ENCODE data around the gene GTF2F2. TPM values are rescaled to one million over a fixed set of nuclear protein-coding genes. Genes with fewer than 3 reads are reported as not detected.

The GTF2F2 gene, protein sequence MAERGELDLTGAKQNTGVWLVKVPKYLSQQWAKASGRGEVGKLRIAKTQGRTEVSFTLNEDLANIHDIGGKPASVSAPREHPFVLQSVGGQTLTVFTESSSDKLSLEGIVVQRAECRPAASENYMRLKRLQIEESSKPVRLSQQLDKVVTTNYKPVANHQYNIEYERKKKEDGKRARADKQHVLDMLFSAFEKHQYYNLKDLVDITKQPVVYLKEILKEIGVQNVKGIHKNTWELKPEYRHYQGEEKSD
- total RNA-seq: 22.8 TPM
- long read RNA-seq, transcript GTF2F2-201 (8 exons, 2,239 nt): major isoform, 45 of 62 reads
- long read RNA-seq, partial matches to known transcripts: 13 of 62 reads
- long read RNA-seq, other reads (novel, unspliced or antisense): 4 of 62 reads

DNA sequence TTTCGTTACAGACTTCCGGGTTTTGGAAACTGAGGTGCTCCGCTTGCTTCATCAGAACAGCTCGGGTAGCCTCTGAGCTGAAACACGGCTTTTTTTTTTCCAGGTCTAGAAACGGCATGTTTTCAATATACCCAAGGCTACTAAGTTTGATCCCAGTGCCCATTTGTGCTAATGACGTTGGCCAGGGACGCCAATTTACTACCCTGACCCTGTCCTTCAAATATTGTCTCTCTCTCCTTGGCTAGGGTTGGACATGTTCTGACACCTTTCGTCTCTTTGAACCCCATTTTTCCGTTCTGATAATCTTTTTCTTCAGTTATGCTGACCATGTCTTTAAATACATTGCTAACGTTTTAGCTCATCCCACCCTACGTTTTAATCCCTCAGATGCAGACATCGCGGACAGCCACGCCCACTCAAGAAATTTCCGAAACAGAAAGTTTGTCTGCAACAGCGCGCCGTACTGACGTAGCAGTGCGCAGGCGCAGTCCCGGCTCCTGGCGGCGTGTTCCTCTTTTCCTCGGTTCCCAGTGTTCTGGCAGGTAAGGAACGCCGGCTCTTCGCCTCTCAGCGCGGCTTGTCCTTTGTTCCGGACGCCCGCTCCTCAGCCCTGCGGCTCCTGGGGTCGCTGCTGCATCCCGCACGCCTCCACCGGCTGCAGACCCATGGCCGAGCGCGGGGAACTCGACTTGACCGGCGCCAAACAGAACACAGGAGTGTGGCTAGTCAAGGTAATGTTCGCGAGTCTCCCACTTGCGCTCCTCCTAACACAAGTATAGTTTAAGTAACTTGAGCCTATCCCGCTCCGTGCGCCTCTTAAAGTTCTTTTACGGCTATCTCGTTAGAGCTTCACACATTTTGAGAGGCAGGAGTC is at the start of gene GTF2F2:
Gene GTF2F2 (plus strand): TSS at position 520 of the 874 bp plus-strand sequence. CDS start 146 bp downstream, at position 666.
- ATAC-seq (peak; percentile 98), DNase-seq (peak; percentile 93)
- intact Hi-C loops (cut with micrococcal nuclease): no loop called here

DNA sequence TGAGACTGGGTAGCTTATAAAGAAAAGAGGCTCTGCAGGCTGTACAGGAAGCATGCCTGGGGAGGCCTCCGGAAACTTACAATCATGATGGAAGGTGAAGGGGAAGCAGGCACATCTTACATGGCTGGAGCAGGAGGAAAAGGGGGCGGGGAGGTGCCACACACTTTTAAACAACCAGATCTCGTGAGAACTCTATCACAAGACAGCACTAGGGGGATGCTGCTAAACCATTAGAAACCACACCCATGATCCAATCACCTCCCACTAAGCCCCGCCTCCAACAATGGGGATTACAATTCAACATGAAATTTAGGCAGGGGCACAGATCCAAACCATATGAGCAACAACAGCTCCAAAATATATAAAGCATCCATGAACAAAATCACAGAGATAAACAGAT is 46.5 kb upstream of the GTF2F2 start:
- intact Hi-C loops (cut with micrococcal nuclease): no loop called here
- DNase-seq (no peak), ATAC-seq (no peak)

DNA sequence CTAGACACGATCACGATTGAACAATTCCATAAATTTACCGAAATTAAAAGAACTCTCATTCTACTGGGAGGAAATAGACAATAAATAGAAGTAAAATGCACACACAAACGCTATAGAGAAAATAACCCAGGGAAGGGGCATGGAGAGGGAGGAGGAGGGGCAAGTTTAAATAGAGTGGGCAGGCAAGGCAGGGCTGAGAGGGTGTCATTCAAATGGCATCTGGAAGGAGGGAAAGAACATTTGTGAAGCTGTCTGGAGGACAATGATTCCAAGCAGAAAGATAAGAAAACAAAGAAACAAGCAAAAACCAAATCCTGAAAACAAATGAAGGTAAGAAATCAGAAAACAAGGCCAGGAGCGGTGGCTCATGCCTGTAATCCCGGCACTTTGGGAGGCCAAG is 45.6 kb upstream of the GTF2F2 start:
- DNase-seq (no peak), ATAC-seq (no peak)
- intact Hi-C loops (cut with micrococcal nuclease): no loop called here

- ATAC-seq: no peak
- no peak for DNase-seq
- intact Hi-C loops (cut with micrococcal nuclease): no loop called here
These were observed 42.3 kb upstream of the GTF2F2 start for GRCh38 chr13:45078003-45078402.

- ATAC-seq (no peak), DNase-seq (no peak)
- intact Hi-C loops (cut with micrococcal nuclease): no loop called here
These were observed 37.3 kb upstream of the GTF2F2 start for GRCh38 chr13:45082964-45083363.

GRCh38 chr13:45084515-45084914 is 35.8 kb upstream of the GTF2F2 start:
- intact Hi-C loops (cut with micrococcal nuclease): no loop called here
- DNase-seq: no peak
- ATAC-seq: no peak

- intact Hi-C loops (cut with micrococcal nuclease): no loop called here
- ATAC-seq: no peak
- no peak for DNase-seq
These were observed 33.8 kb upstream of the GTF2F2 start for GRCh38 chr13:45086484-45086883.

GRCh38 chr13:45092663-45093062 is 27.6 kb upstream of the GTF2F2 start:
- peak; percentile 72 for ATAC-seq
- intact Hi-C loops (cut with micrococcal nuclease): no loop called here
- DNase-seq: no peak

DNA sequence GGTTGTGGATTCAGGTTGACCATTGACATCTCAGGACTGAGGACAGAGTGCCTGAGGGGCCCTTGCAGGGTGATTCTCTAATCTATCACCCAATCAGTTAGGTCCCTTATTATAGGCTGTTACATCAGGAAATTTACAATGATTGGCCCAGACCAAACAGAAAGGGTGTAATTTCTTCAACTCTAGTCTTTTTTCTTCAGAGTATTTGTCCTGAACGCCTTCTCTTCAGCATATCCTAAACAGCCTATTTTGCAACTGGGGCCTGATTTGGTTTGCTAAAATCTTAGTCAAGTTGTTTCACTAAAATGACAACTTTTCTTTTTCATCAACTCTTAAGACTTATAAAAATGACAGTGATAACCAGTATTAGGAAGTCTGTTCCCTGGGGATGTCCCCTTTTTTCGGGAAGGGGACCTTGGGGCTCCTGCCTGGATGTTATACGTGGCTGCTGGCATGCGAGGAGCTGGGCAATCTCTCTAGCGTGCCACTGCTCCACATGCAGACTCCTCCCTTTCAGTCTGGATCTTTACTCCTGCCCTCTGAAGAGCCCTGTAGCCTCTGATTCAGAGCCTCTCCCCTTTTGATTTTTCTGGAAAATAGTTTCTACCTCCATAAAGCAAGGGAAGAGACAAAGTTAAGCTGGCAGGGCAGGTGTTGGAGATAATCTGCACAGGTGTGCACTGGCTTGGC is 19.6 kb upstream of the GTF2F2 start:
- ATAC-seq (no peak), DNase-seq (no peak)
- intact Hi-C loops (cut with micrococcal nuclease): no loop called here

DNA sequence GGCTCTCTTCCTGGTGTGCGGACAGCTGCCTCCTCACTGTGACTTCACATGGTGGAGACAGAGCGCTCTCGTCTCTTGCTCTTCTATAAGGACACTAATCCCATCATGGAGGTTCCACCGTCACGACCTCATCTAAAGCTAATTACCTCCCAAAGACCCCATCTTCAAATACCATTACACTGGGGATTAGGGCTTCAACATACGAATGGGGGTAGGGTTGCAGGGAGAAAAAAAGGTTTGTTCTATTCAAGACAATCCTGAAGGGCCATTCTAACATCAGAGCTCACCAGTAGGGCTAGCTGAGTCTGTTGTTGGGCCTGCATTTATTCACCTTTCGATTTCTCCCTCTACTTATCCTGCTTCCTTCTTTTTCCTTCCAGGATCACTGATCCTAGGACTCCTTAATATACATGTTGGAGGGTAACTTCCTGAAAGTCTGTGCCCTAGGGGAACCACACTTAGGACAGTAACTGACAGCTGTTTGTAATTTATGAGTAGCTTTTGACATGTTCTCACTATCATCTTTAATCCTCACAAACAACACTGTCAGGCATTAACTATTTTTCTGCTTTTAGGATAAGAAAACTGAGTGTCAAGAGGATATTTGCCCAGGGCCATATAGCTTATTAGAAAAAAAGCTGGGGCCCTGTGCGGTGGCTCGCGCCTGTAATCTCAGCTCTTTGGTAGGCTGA is 18.8 kb upstream of the GTF2F2 start:
- intact Hi-C loops (cut with micrococcal nuclease): no loop called here
- ATAC-seq (no peak), DNase-seq (no peak)

DNA sequence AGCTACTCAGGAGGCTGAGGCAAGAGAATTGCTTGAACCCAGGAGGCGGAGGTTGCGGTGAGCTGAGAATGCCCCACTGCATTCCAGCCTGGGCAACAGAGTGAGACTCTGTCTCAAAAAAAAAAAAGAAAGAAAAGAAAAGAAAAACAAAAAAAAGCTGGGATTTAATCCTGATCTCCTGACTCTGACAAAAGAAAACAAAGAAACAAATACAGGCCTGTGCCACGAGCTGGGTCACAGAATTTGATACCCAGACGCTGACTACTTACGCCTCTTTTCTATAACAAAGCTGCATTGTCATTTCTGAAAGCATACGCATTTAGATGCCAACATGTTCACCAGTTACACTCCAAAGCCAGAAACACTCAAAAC is 18.2 kb upstream of the GTF2F2 start:
- ATAC-seq (no peak), DNase-seq (no peak)
- intact Hi-C loops (cut with micrococcal nuclease): no loop called here

GRCh38 chr13:45103449-45103848 is 16.9 kb upstream of the GTF2F2 start:
- ATAC-seq: no peak
- intact Hi-C loops (cut with micrococcal nuclease): no loop called here

DNA sequence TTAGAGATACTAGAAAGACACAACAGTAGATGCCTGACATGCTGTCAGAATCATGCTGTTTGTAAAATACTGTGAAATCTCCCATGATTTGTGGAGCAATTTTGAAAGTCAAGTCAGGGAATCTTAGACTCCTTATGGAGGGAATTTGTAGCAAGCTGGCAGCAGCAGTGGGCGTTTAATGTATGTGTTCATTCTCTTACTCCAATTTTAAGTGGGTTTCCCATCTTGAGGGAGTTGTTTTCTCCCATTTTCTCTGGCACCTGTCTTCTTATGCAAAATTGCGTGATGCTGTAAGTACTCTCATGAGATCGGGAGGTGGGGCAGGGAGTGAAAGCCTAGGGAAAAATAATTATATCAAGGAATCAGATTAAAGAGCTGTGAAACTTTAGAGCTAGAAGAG is 16.0 kb upstream of the GTF2F2 start:
- ATAC-seq: no peak
- intact Hi-C loops (cut with micrococcal nuclease): no loop called here

More at GRCh38 chr13:45103449-45103848, 16.9 kb upstream of the GTF2F2 start:
- no peak for DNase-seq

DNA sequence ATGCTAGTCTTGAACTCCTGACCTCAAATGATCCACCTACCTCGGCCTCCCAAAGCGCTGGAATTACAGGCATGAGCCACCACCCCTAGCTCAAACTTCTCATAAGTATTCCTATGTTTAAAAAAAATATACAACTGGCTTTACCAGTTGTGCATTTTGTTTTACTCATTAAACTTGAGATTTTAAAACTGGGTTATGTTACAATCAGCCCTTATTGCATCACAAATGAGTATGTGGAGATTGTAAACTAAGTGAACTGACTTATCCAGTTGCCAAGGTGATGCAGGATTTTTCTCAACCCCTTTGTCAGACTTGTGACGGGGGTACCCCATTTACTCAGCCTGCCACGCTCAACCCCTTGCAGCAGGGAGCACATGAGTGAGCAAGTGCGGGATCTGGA is 14.4 kb upstream of the GTF2F2 start:
- intact Hi-C loops (cut with micrococcal nuclease): no loop called here
- no peak for ATAC-seq

More for the DNA sequence above, 16.0 kb upstream of the GTF2F2 start:
- DNase-seq: no peak

DNA sequence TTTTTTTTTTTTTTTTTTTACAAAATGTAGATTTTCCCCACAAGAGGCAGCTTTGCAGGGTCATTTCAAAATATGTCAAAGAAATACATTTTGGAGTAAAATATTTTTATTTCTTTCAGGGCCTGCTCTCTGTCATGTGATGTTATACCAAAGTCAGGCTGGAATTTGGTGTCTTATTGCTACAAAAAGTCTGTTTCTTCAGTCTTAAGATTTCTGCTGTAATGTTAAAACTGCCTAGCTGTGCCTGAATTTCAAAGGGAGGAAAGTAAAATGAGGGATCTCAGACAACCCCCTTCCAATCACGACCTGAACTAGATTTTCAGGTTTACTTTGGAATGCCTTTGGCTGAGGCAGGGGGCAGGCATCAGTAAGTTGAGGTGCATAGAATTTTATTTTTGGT is 12.8 kb upstream of the GTF2F2 start:
- DNase-seq (no peak), ATAC-seq (no peak)
- intact Hi-C loops (cut with micrococcal nuclease): no loop called here

More for the DNA sequence above, 14.4 kb upstream of the GTF2F2 start:
- no peak for DNase-seq

DNA sequence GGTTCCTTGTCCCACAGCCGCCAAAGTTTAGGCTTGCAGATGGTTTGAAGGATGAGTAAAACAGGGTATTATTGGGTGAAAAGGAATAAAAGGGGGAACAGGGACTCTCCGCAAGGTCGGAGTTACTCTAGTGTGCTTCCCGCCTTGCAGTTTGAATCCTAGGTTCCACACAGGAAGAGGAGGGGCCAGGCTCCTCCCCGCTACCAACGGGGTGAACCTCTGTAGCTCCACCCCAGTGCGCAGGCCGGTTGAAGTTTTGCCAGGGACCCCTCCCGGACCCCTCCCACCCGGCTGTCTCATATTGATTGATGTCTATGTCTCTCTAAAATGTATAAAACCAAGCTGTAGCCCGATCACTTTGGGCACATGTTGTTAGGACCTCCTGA is 11.6 kb upstream of the GTF2F2 start:
- DNase-seq (no peak), ATAC-seq (no peak)
- intact Hi-C loops (cut with micrococcal nuclease): no loop called here

- no peak for ATAC-seq
- no peak for DNase-seq
- intact Hi-C loops (cut with micrococcal nuclease): no loop called here
These were observed 11.1 kb upstream of the GTF2F2 start for GRCh38 chr13:45109102-45109720.

DNA sequence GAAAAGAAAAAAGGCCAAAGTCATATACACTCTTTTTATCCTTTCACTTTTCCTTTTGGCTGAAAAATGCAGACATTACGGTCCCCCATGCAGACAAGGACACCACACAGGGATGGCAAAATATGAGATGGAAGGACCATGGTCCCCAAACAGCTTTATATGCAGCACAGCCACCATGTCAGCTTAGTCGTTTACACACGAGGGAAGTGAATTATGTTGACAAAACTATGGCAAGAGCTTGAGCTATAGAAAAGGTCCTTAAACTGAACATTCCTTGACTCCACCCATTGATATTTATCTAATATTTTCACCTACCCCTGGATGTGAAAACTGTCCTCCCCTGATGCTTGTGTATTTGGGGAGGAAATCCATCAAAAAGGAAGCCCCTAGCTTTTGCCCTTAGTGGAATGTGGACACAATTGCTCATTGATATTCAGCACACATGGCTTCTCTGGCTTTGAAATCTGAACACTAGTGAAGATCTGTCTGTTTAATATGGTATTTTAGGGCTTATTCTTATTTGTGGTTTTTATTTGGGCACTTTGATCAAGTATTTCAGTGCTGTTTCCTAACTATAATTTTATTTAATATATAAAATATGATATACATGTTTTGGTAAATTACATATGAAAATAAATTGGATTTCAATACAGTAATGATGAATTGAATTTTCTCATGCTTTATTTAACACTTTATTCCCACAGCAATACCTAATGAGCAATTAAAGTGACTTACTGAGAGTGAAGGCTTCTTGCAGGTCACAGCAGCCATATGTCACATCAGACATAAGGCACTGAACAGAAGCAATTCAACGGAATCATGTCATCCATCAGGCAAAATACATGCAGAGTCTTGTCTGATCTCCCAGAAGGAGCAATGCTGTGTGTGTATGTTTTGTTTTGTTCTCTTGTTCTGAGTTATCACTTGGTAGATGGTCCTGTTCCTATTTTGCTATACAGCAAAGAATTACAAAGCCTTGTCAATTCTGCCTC is 6.8 kb upstream of the GTF2F2 start:
- DNase-seq (no peak), ATAC-seq (no peak)
- intact Hi-C loops (cut with micrococcal nuclease): no loop called here
